ENCODE measurements around the gene SMIM10.
A peak's percentile ranks its signal among the peaks of the same experiment; 100 is the strongest.
"Not testable (repeated sequence)": the region's sequence is repeated elsewhere in the genome, so short reads cannot be mapped to it uniquely, and the experiment has no call there.

The SMIM10 gene

GRCh38 chrX:134990801-134991481 lies at the start of gene SMIM10:
Gene SMIM10, plus strand, starts transcription at chrX:134990991. Its CDS starts 105 bp downstream, at chrX:134991096.
- H3K4me3 ChIP-seq (ENCODE audit: low read depth, low read length) = peak within 1 kb of the TSS; percentile 61
- no peak for TF ChIP-seq CTCF (IDR thresholded peaks at IDR 0.05; ENCODE audit: low read depth, low read length)

GRCh38 chrX:134946364-134946763 lies 44.4 kb upstream of the SMIM10 start:
- not testable (repeated sequence) for H3K4me3 ChIP-seq (ENCODE audit: low read depth, low read length)

GRCh38 chrX:134948333-134949241 lies 42.2 kb upstream of the SMIM10 start:
- no peak for TF ChIP-seq CTCF (IDR thresholded peaks at IDR 0.05; ENCODE audit: low read depth, low read length)
- H3K4me3 ChIP-seq (ENCODE audit: low read depth, low read length) = no peak overlapping the region

- no peak for TF ChIP-seq CTCF (IDR thresholded peaks at IDR 0.05; ENCODE audit: low read depth, low read length)
- H3K4me3 ChIP-seq (ENCODE audit: low read depth, low read length) = no peak overlapping the region
These were observed 41.5 kb upstream of the SMIM10 start for GRCh38 chrX:134949271-134949670.

- TF ChIP-seq CTCF (IDR thresholded peaks at IDR 0.05; ENCODE audit: low read depth, low read length) = no peak
- no peak overlapping the region for H3K4me3 ChIP-seq (ENCODE audit: low read depth, low read length)
These were observed 33.0 kb upstream of the SMIM10 start for GRCh38 chrX:134957836-134958235.

- H3K4me3 ChIP-seq (ENCODE audit: low read depth, low read length) = not testable (repeated sequence)
These were observed 30.4 kb upstream of the SMIM10 start for GRCh38 chrX:134960366-134960765.

- no peak overlapping the region for H3K4me3 ChIP-seq (ENCODE audit: low read depth, low read length)
- TF ChIP-seq CTCF (IDR thresholded peaks at IDR 0.05; ENCODE audit: low read depth, low read length) = no peak
These were observed 27.8 kb upstream of the SMIM10 start for GRCh38 chrX:134963041-134963440.

- H3K4me3 ChIP-seq (ENCODE audit: low read depth, low read length) = no peak overlapping the region
- TF ChIP-seq CTCF (IDR thresholded peaks at IDR 0.05; ENCODE audit: low read depth, low read length) = no peak
These were observed 21.1 kb upstream of the SMIM10 start for GRCh38 chrX:134969726-134970125.

Measured in WI38 (cell line).